HG03439 (cell line): ENCODE data around the gene PLEKHN1.

Source experiments
- ATAC-seq: cut with Tn5 transposase; IDR thresholded peaks from one replicate; pipeline ENCODE4 v1.9.1; 2021; ENCODE audit warnings: mild to moderate bottlenecking, moderate library complexity; ENCODE audit not compliant: unreplicated experiment

Gene PLEKHN1

DNA sequence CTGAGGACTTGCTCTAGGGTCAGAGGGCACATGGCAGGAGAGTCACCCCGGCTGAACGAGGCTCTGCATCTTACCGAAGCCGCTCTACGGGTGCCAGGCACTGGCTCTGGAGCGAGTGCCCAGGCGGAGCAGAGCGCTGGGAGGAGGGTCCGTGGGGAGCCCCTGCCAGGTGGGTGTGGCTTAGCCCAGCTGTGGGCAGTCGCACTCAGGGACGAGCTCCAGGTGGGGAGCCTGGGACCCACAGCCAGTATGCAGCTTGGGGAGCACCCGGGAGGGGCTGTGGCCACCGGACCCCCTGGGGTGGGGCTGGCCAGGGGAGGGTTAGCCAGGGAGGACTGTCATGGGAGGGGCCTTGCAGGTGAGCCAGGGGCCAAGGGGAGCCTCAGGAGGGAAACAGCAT is 57.4 kb downstream of the PLEKHN1 start:
- no peak for ATAC-seq

DNA sequence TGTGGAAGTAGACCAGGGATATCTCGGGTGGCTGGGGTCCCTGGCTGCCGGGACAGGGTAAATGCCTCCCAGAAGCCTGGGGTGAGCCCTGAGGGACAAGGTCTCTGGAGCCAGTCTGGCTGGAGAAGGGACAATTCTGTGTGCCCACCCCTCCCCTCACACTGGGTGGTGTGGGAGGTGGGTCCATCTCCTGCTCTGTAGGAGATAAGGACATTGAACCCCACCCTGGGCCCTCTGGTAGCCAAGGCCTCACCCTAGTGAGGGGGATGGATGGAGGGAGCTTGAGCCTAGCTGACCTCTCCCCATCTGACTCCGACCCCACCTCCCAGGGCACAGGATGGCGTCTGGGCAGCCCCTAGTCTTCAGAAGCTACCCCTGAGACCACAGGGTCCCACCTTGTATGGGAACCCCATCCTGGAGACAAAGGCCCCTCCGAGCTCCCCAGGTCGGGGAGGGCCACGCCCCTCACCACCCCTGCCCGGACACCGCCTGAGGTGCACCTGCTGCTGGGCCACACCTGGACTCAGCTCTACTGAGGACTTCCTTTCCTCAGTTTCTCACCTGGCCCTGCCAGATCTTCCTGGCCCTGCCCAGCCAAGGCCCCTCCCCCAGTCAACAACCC is 58.0 kb downstream of the PLEKHN1 start:
- no peak for ATAC-seq

DNA sequence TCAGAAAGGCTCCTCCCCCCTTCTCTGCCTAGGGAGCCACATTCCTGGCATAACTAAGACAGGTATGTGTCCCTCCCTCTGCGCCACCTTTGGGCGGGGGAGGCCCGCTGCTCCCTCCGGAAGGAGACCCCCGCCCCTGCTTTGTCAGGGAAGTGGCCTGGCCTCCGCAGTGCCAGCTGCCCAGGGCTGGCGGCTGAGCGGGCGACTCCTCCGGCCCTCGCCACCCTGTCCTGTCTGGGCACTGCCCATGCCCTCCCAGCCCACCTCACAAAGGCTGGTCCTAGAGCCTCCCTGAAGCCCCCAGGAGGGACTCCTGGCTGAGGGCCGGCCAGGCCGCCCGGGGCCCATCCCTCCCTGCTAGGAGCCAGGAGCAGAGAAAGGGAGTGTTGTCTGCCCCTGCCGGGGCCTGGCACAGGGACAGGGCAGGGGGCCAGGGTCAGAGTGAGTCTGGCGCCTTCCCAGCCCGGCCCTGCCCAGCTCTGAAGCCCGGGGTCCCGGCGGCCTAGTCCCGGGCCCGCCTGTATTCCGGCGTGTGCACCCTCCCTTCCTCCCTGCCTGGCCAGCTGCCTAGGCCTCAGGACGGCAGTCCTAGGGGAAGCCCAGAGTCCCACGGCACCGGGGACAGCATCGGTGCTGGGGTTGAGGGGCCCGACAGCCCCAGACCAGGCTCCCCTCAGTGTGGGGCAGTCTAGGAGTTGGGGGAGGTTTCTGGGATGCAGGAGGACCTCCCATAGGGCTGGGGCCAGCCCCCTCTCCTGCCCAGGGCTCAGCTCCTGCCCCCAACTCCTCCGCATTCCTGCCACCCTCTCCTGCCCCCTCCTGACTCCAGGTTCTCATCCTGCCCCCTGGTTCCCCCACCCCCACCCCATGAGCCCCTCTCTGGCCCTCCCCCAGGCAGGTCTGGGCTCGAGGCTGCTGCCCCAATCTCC is 58.8 kb downstream of the PLEKHN1 start:
- ATAC-seq, result no peak
